Left ventricle myocardium inferior (tissue), 1 donor: ENCODE data around the gene PDCD4. TPM values are rescaled to one million over a fixed set of nuclear protein-coding genes. Genes with fewer than 3 reads are reported as not detected.

Experiments
- DNase-seq: peaks from one replicate; pipeline ENCODE4 v3.0.0-alpha.2; 2020
- H3K27ac ChIP-seq: fragments of 200-600 bp; replicated peaks from 2 replicates; pipeline ENCODE4 v1.8.0; 2021
- H3K27me3 ChIP-seq: fragments of 200-600 bp; 2 replicates; pipeline ENCODE4 v1.8.0; 2021; ENCODE audit warnings: low read depth
- H3K36me3 ChIP-seq: fragments of 200-600 bp; 2 replicates; pipeline ENCODE4 v1.8.0; 2021
- H3K4me1 ChIP-seq: fragments of 200-600 bp; 2 replicates; pipeline ENCODE4 v1.8.0; 2021
- H3K4me3 ChIP-seq: fragments of 200-600 bp; 2 replicates; pipeline ENCODE4 v1.8.0; 2021; ENCODE audit warnings: mild to moderate bottlenecking, moderate library complexity
- H3K9me3 ChIP-seq: fragments of 200-600 bp; replicated peaks from 2 replicates; pipeline ENCODE4 v1.8.0; 2021
- CTCF ChIP-seq: fragments of 200-600 bp; IDR thresholded peaks from 2 replicates; pipeline ENCODE4 v1.8.0; 2021; ENCODE audit warnings: antibody characterized with exemption, mild to moderate bottlenecking, borderline replicate concordance
- intact Hi-C: fragments of 100-400 bp; cut with micrococcal nuclease; formaldehyde crosslinking; loops from one replicate; pipeline ENCODE4 v1.11.0; 2022
- total RNA-seq: library from RNA; stranded (reverse); fragmentation: NEBNext Ultra II Directional; extraction: Animal tissue kit (Norgen Biotek cat#: 25700); gene quantifications from one replicate; pipeline ENCODE4 v1.2.1, GENCODE V29; 2021
- donor health status: DM: no; HTN: yes; CAD: no; lungs with severe emphysema.

Gene PDCD4
- total RNA-seq, 1 donor from 2014 or later = 86.5 TPM

DNA sequence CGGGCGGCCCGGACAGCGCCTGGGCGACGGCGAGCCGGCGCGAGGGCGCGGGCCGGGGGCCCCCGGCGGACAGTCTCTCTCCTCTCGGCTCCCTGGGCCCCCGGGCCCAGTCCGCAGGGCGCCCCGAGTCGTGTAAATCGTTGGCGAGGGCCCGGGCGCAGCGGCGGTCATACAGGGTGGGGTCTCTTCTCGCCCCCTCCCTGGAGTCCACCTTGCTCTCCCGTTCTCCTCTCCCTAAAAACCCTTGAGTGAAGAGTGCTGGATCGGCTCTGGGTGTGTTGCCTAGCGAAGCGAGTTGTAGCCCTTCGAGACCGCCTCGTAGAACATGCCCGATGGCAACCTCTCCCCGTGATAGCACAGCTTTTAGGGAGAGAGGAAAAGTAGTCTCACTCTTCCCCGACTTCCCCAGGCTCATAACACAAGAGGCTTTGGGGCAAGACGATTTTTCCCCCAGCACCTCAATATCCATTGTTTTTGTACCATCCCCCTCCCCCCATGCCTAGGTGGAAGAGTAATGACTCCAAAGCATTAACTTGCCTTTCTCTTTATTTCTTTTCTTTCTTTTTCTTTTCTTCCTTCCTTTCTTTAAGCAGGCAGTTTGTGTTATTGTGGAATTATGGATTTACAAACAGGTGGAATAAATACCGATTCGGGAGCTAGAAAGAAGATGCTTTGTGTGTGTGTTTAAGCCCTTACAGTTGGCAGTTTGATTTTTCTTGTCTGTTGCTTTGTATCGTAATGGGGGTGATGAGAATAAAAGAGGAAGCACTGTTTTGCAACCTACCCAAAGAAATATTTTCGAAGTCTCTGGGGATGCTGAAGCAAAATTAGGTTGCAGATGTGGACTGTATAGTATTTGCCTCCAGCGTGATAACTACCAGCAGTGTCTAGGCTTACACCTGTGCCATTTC, 48.5 kb downstream of the PDCD4 start:
- Histone ChIP-seq H3K36me3 (no peaks in the 10 kb centered on the region), H3K9me3 (no peaks in the 10 kb centered on the region), H3K27me3 (no peaks in the 10 kb centered on the region), H3K4me3 (peak overlapping the region; percentile 82), H3K27ac (peak overlapping the region; percentile 99), H3K4me1 (peaks cover 73% of the 10 kb centered on the region)
- TF ChIP-seq CTCF = no peak
- no peak for DNase-seq
- intact Hi-C loops = no loop called here

DNA sequence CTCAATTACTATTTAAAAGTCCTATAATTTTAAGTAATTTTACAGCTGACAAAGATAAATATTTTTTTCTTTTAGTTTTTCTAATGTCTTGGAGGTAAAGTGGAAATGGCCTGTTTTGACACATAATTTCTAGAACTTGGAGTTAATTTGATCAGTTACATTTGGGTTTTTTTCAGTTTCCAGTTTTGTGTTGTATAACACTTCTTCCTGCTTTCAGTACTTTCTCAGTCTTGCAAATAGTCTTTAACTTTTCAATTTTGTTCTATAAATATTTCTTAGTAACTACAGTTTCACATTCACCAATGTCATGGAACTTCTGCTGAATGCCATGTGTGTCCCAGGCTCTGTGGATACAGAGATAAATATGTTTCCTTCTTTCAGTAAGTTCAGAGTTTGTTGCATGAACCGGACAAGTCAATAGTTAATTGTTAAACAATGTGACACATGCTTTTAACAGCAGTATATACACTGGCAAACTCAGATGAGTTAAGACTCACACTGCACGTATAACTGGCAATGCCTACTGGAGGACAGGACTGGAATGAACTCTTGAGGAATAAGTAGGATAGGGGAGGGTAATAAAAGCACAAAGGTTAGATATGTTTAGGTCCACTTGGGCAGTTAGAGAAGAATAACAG, 52.2 kb downstream of the PDCD4 start:
- no peak overlapping the region for H3K4me3 ChIP-seq
- H3K9me3 ChIP-seq = no peaks in the 10 kb centered on the region
- TF ChIP-seq CTCF = no peak
- intact Hi-C loops = no loop called here
- no peak for DNase-seq
- no peaks in the 10 kb centered on the region for H3K27me3 ChIP-seq
- peaks cover 79% of the 10 kb centered on the region for H3K4me1 ChIP-seq
- H3K27ac ChIP-seq = no peak overlapping the region
- H3K36me3 ChIP-seq = no peaks in the 10 kb centered on the region

- intact Hi-C loops = no loop called here
- no peaks in the 10 kb centered on the region for H3K9me3 ChIP-seq
- TF ChIP-seq CTCF = no peak
- H3K27ac ChIP-seq = no peak overlapping the region
- no peaks in the 10 kb centered on the region for H3K27me3 ChIP-seq
- no peaks in the 10 kb centered on the region for H3K36me3 ChIP-seq
- H3K4me1 ChIP-seq = peaks cover 86% of the 10 kb centered on the region
- DNase-seq = no peak
- H3K4me3 ChIP-seq = no peak overlapping the region
These were observed 55.7 kb downstream of the PDCD4 start for GRCh38 chr10:110927461-110927860.

DNA sequence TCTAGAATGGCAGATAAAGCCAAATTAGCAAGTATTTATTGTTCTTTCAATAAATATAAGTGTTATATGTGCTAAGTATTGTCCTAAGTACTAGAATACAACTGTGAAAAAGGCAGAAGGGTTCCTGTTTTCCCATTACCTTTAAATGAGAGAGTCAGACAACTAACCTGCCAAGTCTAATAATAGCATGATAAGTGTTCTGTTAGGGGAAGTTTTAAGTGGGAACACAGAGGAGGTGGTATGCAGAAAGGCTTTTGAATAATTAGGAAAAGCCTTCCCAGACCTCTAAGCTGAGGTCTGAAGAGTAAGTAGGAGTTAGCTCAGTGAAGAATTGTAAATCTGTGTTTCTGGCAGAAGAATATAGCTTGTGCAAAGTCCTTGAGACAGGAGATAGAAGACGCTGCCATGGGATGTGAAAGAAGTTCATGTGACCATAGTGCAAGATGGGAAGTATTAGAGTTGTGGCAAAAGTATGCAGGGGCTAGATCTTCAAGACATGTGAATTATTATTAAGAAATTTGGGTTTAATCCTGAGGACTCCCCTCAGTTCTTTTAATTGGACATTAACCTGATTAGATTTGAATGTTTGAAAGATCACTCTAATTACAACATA, 60.1 kb downstream of the PDCD4 start:
- H3K36me3 ChIP-seq = no peaks in the 10 kb centered on the region
- no peak for TF ChIP-seq CTCF
- intact Hi-C loops = no loop called here
- no peak for DNase-seq
- no peaks in the 10 kb centered on the region for H3K27me3 ChIP-seq
- H3K4me1 ChIP-seq = peaks cover 59% of the 10 kb centered on the region
- no peaks in the 10 kb centered on the region for H3K9me3 ChIP-seq
- H3K27ac ChIP-seq = peak overlapping the region; percentile 31
- H3K4me3 ChIP-seq = peak overlapping the region; percentile 39

GRCh38 chr10:110932505-110933180, 60.9 kb downstream of the PDCD4 start:
- no peak overlapping the region for H3K27ac ChIP-seq

More at GRCh38 chr10:110932505-110933180, 60.9 kb downstream of the PDCD4 start:
- Histone ChIP-seq H3K36me3 (no peaks in the 10 kb centered on the region), H3K4me3 (no peak overlapping the region), H3K9me3 (no peaks in the 10 kb centered on the region), H3K4me1 (peaks cover 55% of the 10 kb centered on the region), H3K27me3 (no peaks in the 10 kb centered on the region)
- intact Hi-C loops = no loop called here
- TF ChIP-seq CTCF = no peak
- no peak for DNase-seq
